Measurements from ENCODE around the gene ADH1B.

DNA sequence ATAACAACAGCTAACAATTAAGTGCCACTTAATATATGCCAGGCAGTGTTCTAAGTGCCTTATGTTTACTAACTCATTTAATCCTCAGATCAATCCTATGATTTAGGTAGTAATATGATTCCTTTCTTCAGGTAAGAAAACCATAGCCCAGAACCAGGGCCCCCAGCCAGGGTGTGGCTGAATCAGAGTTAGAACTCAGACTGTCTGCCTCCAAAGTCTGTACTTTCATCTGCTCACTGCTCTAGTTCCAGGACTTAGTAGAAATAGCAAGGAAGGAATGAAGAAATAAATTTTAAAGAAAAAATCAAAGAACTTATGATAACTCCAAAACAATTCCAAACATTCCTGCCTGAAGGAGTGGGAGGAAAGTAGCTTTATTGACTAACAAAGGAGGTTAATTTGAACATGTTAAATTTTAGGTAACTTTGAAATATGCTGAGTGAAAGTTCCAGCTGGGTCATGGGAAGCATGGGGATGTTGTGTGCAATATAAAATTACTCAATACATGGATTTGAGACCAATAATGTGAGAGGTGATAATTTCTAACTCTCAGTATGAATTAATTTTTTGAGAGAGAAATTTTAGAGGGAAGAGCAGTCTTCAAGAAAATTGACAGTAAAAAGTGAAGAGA lies 40.2 kb upstream of the ADH1B start:
- TF ChIP-seq, protein P1, sequence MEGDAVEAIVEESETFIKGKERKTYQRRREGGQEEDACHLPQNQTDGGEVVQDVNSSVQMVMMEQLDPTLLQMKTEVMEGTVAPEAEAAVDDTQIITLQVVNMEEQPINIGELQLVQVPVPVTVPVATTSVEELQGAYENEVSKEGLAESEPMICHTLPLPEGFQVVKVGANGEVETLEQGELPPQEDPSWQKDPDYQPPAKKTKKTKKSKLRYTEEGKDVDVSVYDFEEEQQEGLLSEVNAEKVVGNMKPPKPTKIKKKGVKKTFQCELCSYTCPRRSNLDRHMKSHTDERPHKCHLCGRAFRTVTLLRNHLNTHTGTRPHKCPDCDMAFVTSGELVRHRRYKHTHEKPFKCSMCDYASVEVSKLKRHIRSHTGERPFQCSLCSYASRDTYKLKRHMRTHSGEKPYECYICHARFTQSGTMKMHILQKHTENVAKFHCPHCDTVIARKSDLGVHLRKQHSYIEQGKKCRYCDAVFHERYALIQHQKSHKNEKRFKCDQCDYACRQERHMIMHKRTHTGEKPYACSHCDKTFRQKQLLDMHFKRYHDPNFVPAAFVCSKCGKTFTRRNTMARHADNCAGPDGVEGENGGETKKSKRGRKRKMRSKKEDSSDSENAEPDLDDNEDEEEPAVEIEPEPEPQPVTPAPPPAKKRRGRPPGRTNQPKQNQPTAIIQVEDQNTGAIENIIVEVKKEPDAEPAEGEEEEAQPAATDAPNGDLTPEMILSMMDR (IDR thresholded peaks at IDR 0.05; ENCODE audit: low read depth, low read length), result no peak
- no peak for TF ChIP-seq EZH2phosphoT487 (IDR thresholded peaks at IDR 0.05; ENCODE audit: low read depth)

Measured in OCI-LY3 (cell line).